GM12878 (cell line): ENCODE data around the gene PNMA5. TPM values are rescaled to one million over a fixed set of nuclear protein-coding genes. Genes with fewer than 3 reads are reported as not detected.
A peak's percentile ranks its signal among the peaks of the same experiment; 100 is the strongest.

Experiments used
- ATAC-seq: fragments of 200-7000 bp; cut with Tn5 transposase; 3 replicates; pipeline ENCODE4 v1.9.1; 2020; ENCODE audit warnings: mild to moderate bottlenecking, moderate library complexity
- BruUV-seq: library from RNA; stranded (reverse); fragments of 400-500 nt; replicated peaks from 2 replicates; lab custom pipeline; 2021; lab: Mats Ljungman, UMichigan
- CTCF ChIA-PET: fragments of 300-600 bp; sonication (Branson Sonifier 250); formaldehyde crosslinking; extraction: SDS; loops from one replicate; lab custom pipeline; 2021; ENCODE audit warnings: inconsistent platforms; lab: Yijun Ruan, JAX
- POLR2A ChIA-PET: fragments of 350-600 bp; formaldehyde crosslinking; extraction: SDS; loops from one replicate; lab custom pipeline; 2021; ENCODE audit warnings: inconsistent platforms; lab: Charles Lee
- RAD21 ChIA-PET: fragments of 300-600 bp; sonication (Branson Sonifier 250); formaldehyde crosslinking; loops from one replicate; lab custom pipeline; 2023; ENCODE audit warnings: antibody characterized with exemption; ENCODE audit not compliant: unreplicated experiment; lab: Charles Lee
- SMC1A ChIA-PET: fragments of 300-600 bp; sonication (Branson Sonifier 250); formaldehyde crosslinking; loops from one replicate; lab custom pipeline; 2023; ENCODE audit not compliant: unreplicated experiment, uncharacterized antibody; lab: Charles Lee
- DNase-seq: peaks from one replicate; pipeline ENCODE4 v3.0.0-alpha.2; 2011; ENCODE audit warnings: low read depth, low spot score
- FAIRE-seq: peaks from 3 replicates; lab custom pipeline; 2011; peaks lifted over from hg19 to GRCh38; lab: Jason Lieb, UNC
- H2AFZ ChIP-seq: 2 replicates; pipeline ENCODE4 v1.6.0; 2011; ENCODE audit warnings: low read depth, low read length, control low read depth; ENCODE audit not compliant: control insufficient read depth
- H3K27ac ChIP-seq: 2 replicates; pipeline ENCODE4 v1.5.1; 2011; ENCODE audit warnings: control low read depth; ENCODE audit not compliant: control insufficient read depth, insufficient read depth
- H3K27me3 ChIP-seq, 2 experiments: replicated peaks in 1 of 2; 2 replicates each; pipeline versions ENCODE4 v1.6.0 to v1.6.1; 2011; ENCODE audit warnings: low read length in 1 of 2; ENCODE audit not compliant: control insufficient read depth in 2 of 2, insufficient read depth in 2 of 2
- H3K36me3 ChIP-seq, 2 experiments: 2 replicates each; pipeline ENCODE4 v1.5.1; 2011; ENCODE audit warnings: low read length in 1 of 2; ENCODE audit not compliant: control insufficient read depth in 2 of 2, insufficient read depth in 2 of 2
- H3K4me1 ChIP-seq: 2 replicates; pipeline ENCODE4 v1.6.1; 2011; ENCODE audit warnings: mild to moderate bottlenecking, low read length, moderate library complexity, mixed read lengths; ENCODE audit not compliant: control insufficient read depth, insufficient read depth
- H3K4me2 ChIP-seq: 2 replicates; pipeline ENCODE4 v1.6.0; 2011; ENCODE audit warnings: control low read depth; ENCODE audit not compliant: control insufficient read depth, insufficient read depth
- H3K4me3 ChIP-seq: fragments of 200-600 bp; sonication (generic); 2 replicates; pipeline ENCODE4 v1.5.1; 2016
- H3K79me2 ChIP-seq: 2 replicates; pipeline ENCODE4 v1.6.0; 2011; ENCODE audit warnings: low read length; ENCODE audit not compliant: control insufficient read depth, insufficient read depth
- H3K9ac ChIP-seq: 2 replicates; pipeline ENCODE4 v1.8.0; 2011; ENCODE audit warnings: low read length, control low read depth, mixed read lengths; ENCODE audit not compliant: control insufficient read depth, insufficient read depth
- H3K9me3 ChIP-seq: replicated peaks from 3 replicates; pipeline ENCODE4 v1.5.1; 2011; ENCODE audit warnings: mild to moderate bottlenecking, low read length; ENCODE audit not compliant: control insufficient read depth, insufficient read depth
- H4K20me1 ChIP-seq: 2 replicates; pipeline ENCODE4 v1.6.0; 2011; ENCODE audit not compliant: control insufficient read depth, insufficient read depth
- BRCA1 ChIP-seq: IDR thresholded peaks from 2 replicates; pipeline ENCODE4 v1.6.1; 2011; ENCODE audit warnings: low read depth, low read length, improper control_type of control experiment
- EZH2 ChIP-seq: IDR thresholded peaks from 2 replicates; pipeline ENCODE4 v1.6.1; 2012; ENCODE audit warnings: low read depth, mild to moderate bottlenecking, control low read depth, inconsistent platforms, low read length, borderline replicate concordance; ENCODE audit not compliant: control insufficient read depth
- IRF5 ChIP-seq: fragments of 450-650 bp; IDR thresholded peaks from 2 replicates; pipeline ENCODE4 v1.6.1; 2017; ENCODE audit warnings: borderline replicate concordance
- NFIC ChIP-seq: IDR thresholded peaks from 2 replicates; pipeline ENCODE4 v1.6.1; 2012; ENCODE audit warnings: low read depth, mild to moderate bottlenecking, inconsistent platforms, low read length, moderate library complexity
- NR2C1 ChIP-seq: fragments of 450-650 bp; IDR thresholded peaks from 2 replicates; pipeline ENCODE4 v1.6.1; 2017; ENCODE audit warnings: antibody characterized with exemption, mild to moderate bottlenecking, moderate library complexity
- PML ChIP-seq: IDR thresholded peaks from 2 replicates; pipeline ENCODE4 v1.6.1; 2012; ENCODE audit warnings: low read length, inconsistent platforms
- SIX5 ChIP-seq: IDR thresholded peaks from 2 replicates; pipeline ENCODE4 v1.6.1; 2011; ENCODE audit warnings: mild to moderate bottlenecking, low read depth, low read length, moderate library complexity; ENCODE audit not compliant: severe bottlenecking
- SKIL ChIP-seq: fragments of 450-650 bp; IDR thresholded peaks from 2 replicates; pipeline ENCODE4 v1.6.1; 2017; ENCODE audit warnings: mild to moderate bottlenecking, low read depth, inconsistent platforms; ENCODE audit not compliant: poor library complexity, severe bottlenecking
- SMC3 ChIP-seq: IDR thresholded peaks from 2 replicates; pipeline ENCODE4 v1.6.1; 2011; ENCODE audit warnings: low read length, improper control_type of control experiment, borderline replicate concordance
- SUPT20H ChIP-seq: IDR thresholded peaks from 2 replicates; pipeline ENCODE4 v1.6.1; 2011; ENCODE audit warnings: low read depth, mild to moderate bottlenecking, low read length, moderate library complexity, borderline replicate concordance; ENCODE audit not compliant: control insufficient read depth
- YY1 ChIP-seq: IDR thresholded peaks from 2 replicates; pipeline ENCODE4 v1.6.1; 2011; ENCODE audit warnings: low read depth, mild to moderate bottlenecking, low read length
- ZNF274 ChIP-seq: IDR thresholded peaks from one replicate; pipeline ENCODE4 v1.8.0; 2011; ENCODE audit not compliant: insufficient read length, insufficient read depth
- ZNF384 ChIP-seq: IDR thresholded peaks from 2 replicates; pipeline ENCODE4 v1.6.1; 2012; ENCODE audit warnings: low read depth, mild to moderate bottlenecking, low read length, improper control_type of control experiment, borderline replicate concordance
- ZZZ3 ChIP-seq: IDR thresholded peaks from 2 replicates; pipeline ENCODE4 v1.6.1; 2011; ENCODE audit warnings: low read depth; ENCODE audit not compliant: control insufficient read depth, insufficient read length
- WGBS: methylation state at CpG from one replicate; pipeline ENCODE4 v1.1.6; 2016; ENCODE audit warnings: low lambda C conversion rate; ENCODE audit not compliant: insufficient replicate concordance, insufficient coverage; ENCODE audit errors: missing lambda C conversion rate; 5-methylcytosine and 5-hydroxymethylcytosine counted together
- in situ Hi-C: fragments of 300-500 bp; cut with MboI; formaldehyde crosslinking; loops from 9 replicates; pipeline ENCODE4 v1.14.3; 2018; ENCODE audit warnings: mixed read lengths
- intact Hi-C: fragments of 100-400 bp; cut with micrococcal nuclease; formaldehyde crosslinking; loops from one replicate; pipeline ENCODE4 v1.14.2; 2022; ENCODE audit not compliant: unreplicated experiment
- polyA plus RNA-seq, 11 experiments: library from polyadenylated mRNA; depleted of rRNA in 4 of 11; unstranded in 6 of 11; stranded (reverse) in 5 of 11; fragments of >200 nt; fragmentation: Nextera tagmentation in 4 of 11; fragmentation: Illumina TruSeq in 1 of 11; extraction: Ambion mirVana in 4 of 11; extraction: Trizol in 1 of 11; gene quantifications; 1 replicate in 1 of 11; 2 replicates in 10 of 11; pipeline versions ENCODE4 v1.2.1 to v1.2.3, GENCODE V29; 2011 to 2016; ENCODE audit warnings: inconsistent platforms in 2 of 11, missing spikeins in 2 of 11, low read depth in 1 of 11
- total RNA-seq, 4 experiments: library from RNA; depleted of rRNA in 3 of 4; stranded (reverse); fragments of >200 nt in 3 of 4; fragmentation: Illumina TruSeq in 1 of 4; extraction: Trizol in 1 of 4; gene quantifications; 2 replicates each; pipeline versions ENCODE4 v1.2.1 to v1.2.3, GENCODE V29; 2013 to 2021

PNMA5 gene
- total and polyA plus RNA-seq, 10 of the 15 experiments (the other 5 are each of a cell fraction or from before 2014, with no cell fraction given) = 0.03 TPM; not detected in 9

GRCh38 chrX:152959626-152960025, 34.3 kb downstream of the PNMA5 start:
- intact Hi-C loops (loop anchor here (1.0 to 5.0 kb wide), 3 partner anchors 548 to 988 kb away; no protein-coding TSS in a partner anchor), in situ Hi-C loops (loop anchor here (5.0 to 10.0 kb wide), 2 partner anchors 1005 to 1578 kb away; no protein-coding TSS in a partner anchor)
- DNase-seq (no peak), FAIRE-seq (no peak), ATAC-seq (no peak)
- Histone ChIP-seq H3K27ac (no peak overlapping the region), H4K20me1 (no peaks in the 10 kb centered on the region), H3K79me2 (no peaks in the 10 kb centered on the region), H3K36me3 (no peaks in the 10 kb centered on the region), H3K4me2 (no peak overlapping the region), H3K4me3 (no peak overlapping the region), H3K27me3 (no peaks in the 10 kb centered on the region), H3K9ac (no peak overlapping the region), H2AFZ (peak overlapping the region; percentile 37), H3K4me1 (no peaks in the 10 kb centered on the region), H3K9me3 (no peaks in the 10 kb centered on the region)
- CTCF ChIA-PET = interaction anchor here (0.5 to 1.2 kb wide), 5 partner anchors 8 to 1253 kb away, joined by 3 to 5 read pairs (median 3); no protein-coding TSS in a partner anchor
- WGBS = 0% methylated on average over 6 of the region's 6 CpGs
- BruUV-seq = no TSS peak
- TF ChIP-seq YY1 = no peak
- TF ChIP-seq ZZZ3 = no peak
- TF ChIP-seq ZNF384 = no peak
- no peak for TF ChIP-seq SKIL
- TF ChIP-seq NR2C1 = no peak
- TF ChIP-seq IRF5 = no peak
- TF ChIP-seq BRCA1 = no peak
- TF ChIP-seq NFIC = no peak
- no peak for TF ChIP-seq EZH2
- no peak for TF ChIP-seq SIX5
- TF ChIP-seq PML = no peak
- TF ChIP-seq SMC3 = no peak
- TF ChIP-seq SUPT20H = no peak
- no peak for TF ChIP-seq ZNF274
- POLR2A ChIA-PET = no interaction called here
- RAD21 ChIA-PET = interaction anchor here (0.6 to 3.2 kb wide), 2 partner anchors 19 to 952 kb away, joined by 4 to 11 read pairs; no protein-coding TSS in a partner anchor
- SMC1A ChIA-PET = interaction anchor here (0.8 kb wide), 1 partner anchor 708 kb away, joined by 3 read pairs; no protein-coding TSS in a partner anchor
